Astrocyte of the hippocampus (primary cell): Measurements from ENCODE around the gene BSPRY.
A peak's percentile ranks its signal among the peaks of the same experiment; 100 is the strongest.
"Not testable (repeated sequence)": the region's sequence is repeated elsewhere in the genome, so short reads cannot be mapped to it uniquely, and the experiment has no call there.

Source experiments
- DNase-seq: peaks from one replicate; pipeline ENCODE4 v3.0.0; 2011; ENCODE audit warnings: low read depth, low spot score

Gene BSPRY

DNA sequence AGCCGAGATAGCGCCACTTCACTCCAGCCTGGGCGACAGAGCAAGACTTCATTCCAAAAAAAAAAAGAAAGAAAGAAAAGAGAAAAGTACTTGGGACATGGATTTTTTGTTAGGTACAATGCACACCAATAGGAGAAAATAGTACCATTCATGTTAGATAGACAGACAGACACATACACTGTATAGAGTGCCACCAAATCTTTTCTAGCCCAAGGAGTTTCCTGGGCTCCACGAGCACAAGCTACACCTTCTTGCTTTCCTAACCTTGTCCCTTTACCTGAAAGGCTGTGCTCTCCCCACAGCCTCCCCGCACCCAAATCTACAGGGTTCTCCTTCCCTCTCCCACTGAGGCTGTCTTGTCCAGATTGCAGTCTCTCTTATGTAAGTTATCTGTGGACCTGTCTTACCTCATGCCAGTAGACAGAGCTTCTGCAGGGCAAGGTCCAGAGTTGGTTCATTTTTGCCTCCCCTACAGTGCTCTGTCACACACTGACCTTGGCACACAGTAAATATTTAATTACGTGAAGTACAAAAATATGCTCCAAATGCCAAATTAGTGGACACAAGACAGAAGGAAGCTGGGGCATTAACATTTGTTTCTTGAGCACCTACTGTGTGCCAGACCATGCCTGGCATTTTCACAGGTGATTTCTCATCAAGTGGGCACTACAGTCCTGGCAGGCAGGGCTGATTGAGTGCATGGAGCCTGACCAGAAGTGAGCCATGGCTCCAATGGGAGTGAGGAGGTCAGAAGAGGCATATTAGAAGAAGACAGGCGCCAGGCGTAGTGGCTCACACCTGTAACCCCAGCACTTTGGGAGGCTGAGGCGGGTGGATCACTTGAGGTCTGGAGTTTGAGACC lies 45.9 kb downstream of the BSPRY start:
- DNase-seq: no peak

- DNase-seq: peak; percentile 28
These were observed 47.9 kb downstream of the BSPRY start for GRCh38 chr9:113397203-113397631.

- DNase-seq: peak; percentile 73
These were observed 49.5 kb downstream of the BSPRY start for GRCh38 chr9:113398796-113399195.

GRCh38 chr9:113399646-113400200 lies 50.4 kb downstream of the BSPRY start:
- peak; percentile 29 for DNase-seq

- peak; percentile 100 for DNase-seq
These were observed 51.9 kb downstream of the BSPRY start, which contains the start of gene ALAD for GRCh38 chr9:113401027-113401792. TSS of gene ALAD (minus strand) at chr9:113401284. CDS start at chr9:113393559, 7,725 bp downstream.

DNA sequence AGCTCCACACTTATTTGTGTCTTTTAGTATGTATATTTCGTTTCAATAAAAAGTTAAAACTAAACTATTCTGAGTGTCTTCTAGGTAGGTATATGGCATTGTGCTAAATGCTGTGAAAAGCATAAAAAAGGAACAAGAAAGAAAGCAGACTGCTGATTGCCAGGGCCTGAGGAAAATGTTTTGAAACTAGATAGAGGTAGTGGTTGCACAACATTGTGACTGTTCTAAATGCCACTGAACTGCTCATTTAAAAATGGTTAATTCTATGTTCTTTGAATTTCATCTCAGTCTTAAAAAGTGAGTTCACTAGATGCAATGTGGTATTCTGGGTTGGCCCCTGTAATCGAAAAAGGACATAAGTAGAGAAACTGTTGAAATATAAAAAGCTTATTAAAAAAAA lies 54.3 kb downstream of the BSPRY start:
- DNase-seq: no peak

DNA sequence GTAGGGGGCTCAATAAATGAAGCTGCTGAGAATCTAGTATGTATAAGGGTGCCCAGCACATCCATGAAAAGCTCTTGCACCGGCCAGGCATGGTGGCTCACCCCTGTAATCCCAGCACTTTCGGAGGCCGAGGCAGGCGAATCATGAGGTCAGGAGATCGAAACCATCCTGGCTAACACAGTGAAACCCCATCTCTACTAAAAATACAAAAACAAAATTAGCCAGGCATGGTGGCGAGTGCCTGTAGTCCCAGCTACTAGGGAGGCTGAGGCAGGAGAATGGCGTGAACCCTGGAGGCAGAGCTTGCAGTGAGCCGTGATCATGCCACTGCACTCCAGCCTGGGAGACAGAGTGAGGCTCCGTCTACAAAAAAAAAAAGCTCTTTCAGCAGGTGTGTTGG lies 57.0 kb downstream of the BSPRY start:
- not testable (repeated sequence) for DNase-seq

DNA sequence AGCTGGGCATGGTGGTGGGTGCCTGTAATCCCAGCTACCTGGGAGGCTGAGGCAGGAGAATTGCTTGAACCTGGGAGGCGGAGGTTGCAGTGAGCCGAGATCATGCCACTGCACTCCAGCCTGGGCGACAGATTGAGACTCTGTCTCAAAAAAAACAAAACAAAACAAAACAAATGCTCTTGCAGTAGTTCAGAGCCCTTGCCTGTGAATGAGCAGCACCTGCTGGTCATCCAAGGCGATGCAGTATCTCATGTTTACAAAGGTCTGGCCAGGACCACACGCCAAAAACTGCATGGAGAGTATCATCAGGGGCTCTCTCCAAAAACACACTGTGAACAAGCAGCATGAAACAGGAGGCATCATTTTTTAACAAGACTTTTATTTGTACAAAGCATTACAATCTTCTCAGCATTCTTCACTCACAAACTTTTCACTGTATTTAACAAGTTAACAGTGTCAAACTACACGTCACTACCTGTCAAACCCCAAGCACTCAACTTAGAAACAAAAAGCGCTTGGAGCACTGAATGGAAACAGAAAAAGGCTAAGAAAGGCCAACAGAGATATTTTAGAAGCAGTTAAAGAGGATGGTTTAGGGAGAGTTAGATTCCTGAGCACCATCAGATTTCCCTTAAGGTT lies 57.7 kb downstream of the BSPRY start:
- peak; percentile 83 for DNase-seq

- no peak for DNase-seq
These were observed 60.1 kb downstream of the BSPRY start for GRCh38 chr9:113409481-113409880.

DNA sequence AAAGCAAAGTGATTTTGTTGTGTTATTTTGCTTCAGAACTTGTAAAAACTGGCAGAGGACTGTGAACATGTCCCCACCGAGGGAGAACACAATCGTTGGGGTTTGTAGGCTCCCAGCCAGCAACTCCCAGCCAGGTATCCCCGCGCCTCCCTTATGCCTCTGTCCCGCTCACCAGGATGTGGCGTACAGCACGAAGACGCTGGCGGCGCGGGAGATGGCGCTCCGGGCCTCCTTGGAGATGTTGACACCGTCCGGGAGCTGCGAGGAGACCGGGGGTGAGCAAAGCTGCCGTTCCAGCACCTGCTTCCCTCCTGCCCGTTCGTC lies 60.5 kb downstream of the BSPRY start:
- DNase-seq: no peak

GRCh38 chr9:113410207-113410864 lies 61.0 kb downstream of the BSPRY start, which contains the start of the genes C9orf43 and POLE3:
TSS of gene C9orf43 (plus strand) at chr9:113410747. CDS start at chr9:113413494, 2,747 bp downstream.
TSS of gene POLE3 (minus strand) at chr9:113410675. CDS start at chr9:113410293, 382 bp downstream.
- peak; percentile 98 for DNase-seq

- no peak for DNase-seq
These were observed 66.9 kb downstream of the BSPRY start for GRCh38 chr9:113416149-113416721.

DNA sequence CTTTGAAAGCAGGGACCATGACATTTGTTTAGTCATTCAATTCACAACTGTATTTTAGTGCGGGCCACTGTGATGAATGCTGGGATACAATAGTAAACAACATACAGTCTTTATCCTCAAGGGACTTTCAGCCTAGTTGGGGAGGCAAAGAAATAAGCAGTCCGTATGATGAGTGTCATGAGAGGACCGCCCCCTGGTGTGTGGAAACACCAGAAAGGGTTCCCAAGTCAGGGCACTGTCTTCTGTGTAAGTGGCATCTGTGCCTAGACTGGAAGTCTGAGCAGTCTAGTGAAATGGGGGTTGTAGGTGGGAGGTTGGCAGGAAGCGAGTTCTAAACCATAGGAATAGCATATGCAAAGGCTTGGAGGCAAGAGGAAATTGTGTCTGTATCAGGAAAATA lies 68.0 kb downstream of the BSPRY start:
- no peak for DNase-seq
